Upper lobe of left lung (tissue), 6 donors: ENCODE data around the gene RHOT2. TPM values are rescaled to one million over a fixed set of nuclear protein-coding genes. Genes with fewer than 3 reads are reported as not detected.

Source experiments
- ATAC-seq, 2 donors: fragments of 200-7000 bp; cut with Tn5 transposase; one replicate each; pipeline ENCODE4 v1.9.1; 2022; ENCODE audit warnings: mild to moderate bottlenecking in 2 of 2, moderate library complexity in 2 of 2; ENCODE audit not compliant: low FRiP score in 2 of 2
- DNase-seq, 2 donors: peaks; one replicate each; pipeline ENCODE4 v3.0.0-alpha.2; 2019 to 2020
- H3K27ac ChIP-seq, 4 donors: fragments of 200-600 bp; sonication (generic); one replicate each; pipeline ENCODE4 v1.5.1; 2016 to 2019
- H3K27me3 ChIP-seq, 4 donors: fragments of 200-600 bp; sonication (generic); one replicate each; pipeline ENCODE4 v1.5.1; 2017 to 2019
- H3K36me3 ChIP-seq, 4 donors: fragments of 200-600 bp; sonication (generic); one replicate each; pipeline ENCODE4 v1.5.1; 2016 to 2019
- H3K4me1 ChIP-seq, 4 donors: fragments of 200-600 bp; sonication (generic); one replicate each; pipeline ENCODE4 v1.5.1; 2018 to 2019
- H3K4me3 ChIP-seq, 4 donors: fragments of 200-600 bp; sonication (generic); one replicate each; pipeline ENCODE4 v1.5.1; 2017 to 2019; ENCODE audit warnings: mild to moderate bottlenecking in 2 of 4, moderate library complexity in 1 of 4
- H3K9me3 ChIP-seq, 4 donors: fragments of 200-600 bp; sonication (generic); one replicate each; pipeline ENCODE4 v1.5.1; 2018 to 2019
- CTCF ChIP-seq, 6 experiments: fragments of 450-650 bp in 4 of 6; fragments of 200-600 bp in 2 of 6; sonication (generic) in 2 of 6; IDR thresholded peaks; one replicate each; pipeline ENCODE4 v1.5.1; 2016 to 2019; ENCODE audit warnings: antibody characterized with exemption in 6 of 6
- EP300 ChIP-seq, 4 donors: sonication (generic); formaldehyde crosslinking; IDR thresholded peaks; one replicate each; pipeline ENCODE4 v1.5.1; 2017; ENCODE audit warnings: antibody characterized with exemption in 4 of 4, control low read depth in 2 of 4
- POLR2A ChIP-seq, 4 donors: fragments of 450-650 bp; IDR thresholded peaks; one replicate each; pipeline ENCODE4 v1.5.1; 2016 to 2017; ENCODE audit warnings: antibody characterized with exemption in 4 of 4, mild to moderate bottlenecking in 2 of 4
- POLR2AphosphoS5 ChIP-seq, 2 donors: sonication (generic); formaldehyde crosslinking; IDR thresholded peaks; one replicate each; pipeline ENCODE4 v1.5.1; 2017; ENCODE audit warnings: antibody characterized with exemption in 2 of 2
- WGBS, 2 donors: methylation state at CpG; one replicate each; pipeline ENCODE4 v1.1.5; 2017 to 2018; 5-methylcytosine and 5-hydroxymethylcytosine counted together
- total RNA-seq, 6 donors: library from RNA; depleted of rRNA in 4 of 6; stranded (reverse); fragments of >200 nt in 4 of 6; gene quantifications; one replicate each; pipeline versions ENCODE4 v1.1.0 to v1.2.1, GENCODE V29; 2016 to 2021
- donor health status: DM: no; HTN: no; CAD: no; lungs with moderate emphysema.
- donor health status: DM: no; HTN: yes; CAD: no; lungs with severe emphysema.

The RHOT2 gene
- total RNA-seq, 6 donors from 2014 or later = 53.0 to 535 (median 107) TPM

DNA sequence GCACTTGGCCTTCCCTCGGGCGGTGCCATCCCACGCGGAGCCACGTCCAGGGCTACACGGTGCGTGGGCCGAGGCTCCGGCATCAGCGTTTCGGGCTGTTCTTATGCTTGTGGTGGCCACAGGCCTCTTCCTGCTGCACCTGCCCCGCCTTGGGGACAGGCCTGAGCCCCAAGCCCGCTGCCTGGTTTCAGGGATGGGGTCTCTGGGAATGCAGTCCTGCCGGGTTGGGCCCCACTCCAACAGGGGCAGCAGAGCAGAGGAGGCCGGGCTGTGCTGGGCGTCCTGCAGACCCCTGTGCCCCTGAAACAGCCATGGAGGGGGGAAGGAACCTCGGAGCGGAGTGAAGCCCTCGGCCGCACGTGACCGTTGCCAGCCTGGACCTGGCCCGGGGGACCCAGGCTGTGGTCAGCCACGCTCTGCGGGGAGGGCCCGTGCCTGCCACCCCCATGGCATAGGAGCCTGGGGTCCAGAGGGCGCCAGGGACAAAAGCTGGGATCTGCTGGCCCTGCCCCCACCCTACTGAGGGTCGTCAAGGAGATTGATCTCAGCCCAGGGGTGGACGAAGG is 37.6 kb upstream of the RHOT2 start:
- TF ChIP-seq CTCF (IDR thresholded peaks at IDR 0.05) (no peak), EP300 (IDR thresholded peaks at IDR 0.05) (no peak), POLR2A (IDR thresholded peaks at IDR 0.05) (no peak), POLR2AphosphoS5 (IDR thresholded peaks at IDR 0.05) (no peak)
- peak in 1 of 2 donors; percentile 85 for DNase-seq
- ATAC-seq = peak in 1 of 2 donors; percentile 3
- WGBS, 2 donors = 41 to 100% methylated on average over 1 to 25 of the region's 29 CpGs
- peaks cover 9 to 55% (median 47%) of the 10 kb centered on the region in 4 donors for H3K36me3 ChIP-seq
- no peaks in the 10 kb centered on the region for H3K9me3 ChIP-seq
- H3K4me3 ChIP-seq = peak overlapping the region in 1 of 4 donors; percentile 10
- peaks cover 20 to 60% (median 52%) of the 10 kb centered on the region in 4 donors for H3K4me1 ChIP-seq
- H3K27ac ChIP-seq = peak overlapping the region; percentile 57 to 80 (median 64)
- no peaks in the 10 kb centered on the region for H3K27me3 ChIP-seq

DNA sequence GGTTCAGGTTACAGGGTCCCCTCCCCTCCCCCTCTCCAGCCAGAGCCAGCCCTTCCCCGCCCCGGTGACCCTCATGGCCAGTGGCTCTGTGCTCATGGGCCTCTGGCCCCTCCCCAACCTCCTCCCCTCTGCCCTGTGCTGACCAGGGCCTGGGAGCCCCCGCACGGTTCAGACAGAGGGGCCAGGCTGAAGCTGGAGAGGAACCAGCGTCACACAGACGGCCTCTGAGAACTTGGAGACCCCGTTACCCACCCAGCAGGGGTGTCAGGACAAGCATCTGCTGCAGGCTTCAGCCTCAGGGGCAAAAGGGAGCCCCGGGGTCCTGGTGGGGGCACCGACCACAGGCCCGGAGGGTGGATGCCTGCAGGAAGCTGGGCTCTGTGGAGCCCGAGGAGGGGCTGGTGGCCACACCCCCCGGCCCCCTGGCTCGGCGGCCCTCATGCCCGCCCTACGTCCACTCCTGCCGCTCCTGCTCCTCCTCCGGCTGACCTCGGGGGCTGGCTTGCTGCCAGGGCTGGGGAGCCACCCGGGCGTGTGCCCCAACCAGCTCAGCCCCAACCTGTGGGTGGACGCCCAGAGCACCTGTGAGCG is 37.0 kb upstream of the RHOT2 start, which contains the start of gene WFIKKN1:
WFIKKN1 (plus strand) TSS at position 171 of the 591 bp plus-strand sequence; CDS start at position 440, 269 bp downstream.
- H3K27ac ChIP-seq = peak within 1 kb of the TSS; percentile 60 to 80 (median 64)

GRCh38 chr16:631808-632358 is 36.0 kb upstream of the RHOT2 start:
- WGBS, 2 donors = 66 to 76% methylated on average over 7 to 9 of the region's 9 CpGs
- Histone ChIP-seq H3K9me3 (no peaks in the 10 kb centered on the region), H3K27ac (no peak overlapping the region), H3K4me3 (no peak overlapping the region), H3K36me3 (peaks cover 5 to 39% (median 33%) of the 10 kb centered on the region in 4 donors), H3K4me1 (peaks cover 23 to 64% (median 54%) of the 10 kb centered on the region in 4 donors), H3K27me3 (no peaks in the 10 kb centered on the region)
- ATAC-seq (no peak), DNase-seq (no peak)
- TF ChIP-seq POLR2AphosphoS5 (IDR thresholded peaks at IDR 0.05) (no peak), CTCF (IDR thresholded peaks at IDR 0.05) (no peak), EP300 (IDR thresholded peaks at IDR 0.05) (no peak), POLR2A (IDR thresholded peaks at IDR 0.05) (no peak)

More for the DNA sequence above, 37.0 kb upstream of the RHOT2 start, which contains the start of gene WFIKKN1:
- 5 to 12% methylated on average over 4 to 11 of the region's 23 CpGs for WGBS, 2 donors
- peak; percentile 65 to 90 for DNase-seq
- Histone ChIP-seq H3K27me3 (no peaks in the 10 kb centered on the region), H3K9me3 (no peaks in the 10 kb centered on the region), H3K4me3 (peak within 1 kb of the TSS in 1 of 4 donors; percentile 12), H3K4me1 (peaks cover 23 to 66% (median 55%) of the 10 kb centered on the region in 4 donors), H3K36me3 (peaks cover 6 to 49% (median 42%) of the 10 kb centered on the region in 4 donors)
- TF ChIP-seq POLR2A (IDR thresholded peaks at IDR 0.05) (peak in 1 of 4 donors; percentile 27), EP300 (IDR thresholded peaks at IDR 0.05) (no peak)
- ATAC-seq = peak in 1 of 2 donors; percentile 3

GRCh38 chr16:632486-633335 is 35.2 kb upstream of the RHOT2 start:
- Histone ChIP-seq H3K9me3 (no peaks in the 10 kb centered on the region), H3K4me1 (peaks cover 28 to 63% (median 54%) of the 10 kb centered on the region in 4 donors), H3K36me3 (peaks cover 0 to 31% (median 26%) of the 10 kb centered on the region in 4 donors), H3K4me3 (no peak overlapping the region), H3K27me3 (no peaks in the 10 kb centered on the region), H3K27ac (no peak overlapping the region)
- DNase-seq (peak in 1 of 2 donors; percentile 87), ATAC-seq (no peak)
- TF ChIP-seq POLR2AphosphoS5 (IDR thresholded peaks at IDR 0.05) = no peak
- no peak for TF ChIP-seq POLR2A (IDR thresholded peaks at IDR 0.05)
- TF ChIP-seq CTCF (IDR thresholded peaks at IDR 0.05) = no peak
- TF ChIP-seq EP300 (IDR thresholded peaks at IDR 0.05) = no peak
- WGBS, 2 donors = 95 to 98% methylated on average over 11 to 58 of the region's 67 CpGs
